HEK293 (cell line): ENCODE data around the gene ZCCHC7.

Experiments used
- CTCF ChIP-seq: fragments of 450-650 bp; formaldehyde crosslinking; IDR thresholded peaks from 2 replicates; pipeline ENCODE4 v1.5.1; 2016; ENCODE audit warnings: missing biosample characterization, missing genetic modification characterization
- SALL2 ChIP-seq: fragments of 450-650 bp; formaldehyde crosslinking; IDR thresholded peaks from 2 replicates; pipeline ENCODE4 v1.5.0; 2017; ENCODE audit warnings: missing biosample characterization, mild to moderate bottlenecking, missing genetic modification characterization, borderline replicate concordance
- ZBTB21 ChIP-seq: fragments of 450-650 bp; formaldehyde crosslinking; IDR thresholded peaks from 2 replicates; pipeline ENCODE4 v1.5.1; 2017; ENCODE audit warnings: missing biosample characterization, missing genetic modification characterization
- ZFP3 ChIP-seq: fragments of 450-650 bp; formaldehyde crosslinking; IDR thresholded peaks from 2 replicates; pipeline ENCODE4 v1.5.1; 2016; ENCODE audit warnings: low read depth, missing biosample characterization, missing genetic modification characterization
- ZIC2 ChIP-seq: fragments of 450-650 bp; formaldehyde crosslinking; IDR thresholded peaks from 2 replicates; pipeline ENCODE4 v1.5.1; 2016; ENCODE audit warnings: missing biosample characterization, missing genetic modification characterization
- ZNF157 ChIP-seq: fragments of 450-650 bp; formaldehyde crosslinking; IDR thresholded peaks from 2 replicates; pipeline ENCODE4 v1.5.1; 2016; ENCODE audit warnings: missing biosample characterization, missing genetic modification characterization
- ZNF18 ChIP-seq: fragments of 450-650 bp; formaldehyde crosslinking; IDR thresholded peaks from 2 replicates; pipeline ENCODE4 v1.5.1; 2016; ENCODE audit warnings: missing biosample characterization, missing genetic modification characterization
- ZNF558 ChIP-seq: fragments of 450-650 bp; formaldehyde crosslinking; IDR thresholded peaks from 2 replicates; pipeline ENCODE4 v1.5.1; 2016; ENCODE audit warnings: missing biosample characterization, missing genetic modification characterization
- ZNF561 ChIP-seq: fragments of 450-650 bp; IDR thresholded peaks from 2 replicates; pipeline ENCODE4 v1.5.1; 2018; ENCODE audit warnings: missing biosample characterization, missing genetic modification characterization, borderline replicate concordance
- ZNF670 ChIP-seq: fragments of 450-650 bp; formaldehyde crosslinking; IDR thresholded peaks from 2 replicates; pipeline ENCODE4 v1.5.1; 2016; ENCODE audit warnings: missing biosample characterization, missing genetic modification characterization, low read depth
- ZNF707 ChIP-seq: fragments of 450-650 bp; formaldehyde crosslinking; IDR thresholded peaks from 2 replicates; pipeline ENCODE4 v1.5.1; 2016; ENCODE audit warnings: missing biosample characterization, missing genetic modification characterization
- ZNF791 ChIP-seq: fragments of 450-650 bp; formaldehyde crosslinking; IDR thresholded peaks from 2 replicates; pipeline ENCODE4 v1.5.1; 2016; ENCODE audit warnings: missing biosample characterization, missing genetic modification characterization
- TF ChIP-seq, protein P1 (sequence below): fragments of 450-650 bp; formaldehyde crosslinking; IDR thresholded peaks from 2 replicates; pipeline ENCODE4 v1.5.1; 2017; ENCODE audit warnings: missing biosample characterization, mild to moderate bottlenecking, missing genetic modification characterization, moderate library complexity

- no peak for TF ChIP-seq ZNF558
- TF ChIP-seq ZNF670: no peak
- no peak for TF ChIP-seq ZNF791 (tag by site-specific recombination)
- TF ChIP-seq SALL2 (tag by site-specific recombination): no peak
- no peak for TF ChIP-seq CTCF
- no peak for TF ChIP-seq ZBTB21 (tag by site-specific recombination)
- no peak for TF ChIP-seq ZFP3 (tag by site-specific recombination)
- TF ChIP-seq ZNF18: no peak
- no peak for TF ChIP-seq ZNF707 (tag by site-specific recombination)
- no peak for TF ChIP-seq ZNF157
- TF ChIP-seq ZIC2: no peak
- no peak for TF ChIP-seq ZNF561 (tag by site-specific recombination)
- TF ChIP-seq, protein P1, sequence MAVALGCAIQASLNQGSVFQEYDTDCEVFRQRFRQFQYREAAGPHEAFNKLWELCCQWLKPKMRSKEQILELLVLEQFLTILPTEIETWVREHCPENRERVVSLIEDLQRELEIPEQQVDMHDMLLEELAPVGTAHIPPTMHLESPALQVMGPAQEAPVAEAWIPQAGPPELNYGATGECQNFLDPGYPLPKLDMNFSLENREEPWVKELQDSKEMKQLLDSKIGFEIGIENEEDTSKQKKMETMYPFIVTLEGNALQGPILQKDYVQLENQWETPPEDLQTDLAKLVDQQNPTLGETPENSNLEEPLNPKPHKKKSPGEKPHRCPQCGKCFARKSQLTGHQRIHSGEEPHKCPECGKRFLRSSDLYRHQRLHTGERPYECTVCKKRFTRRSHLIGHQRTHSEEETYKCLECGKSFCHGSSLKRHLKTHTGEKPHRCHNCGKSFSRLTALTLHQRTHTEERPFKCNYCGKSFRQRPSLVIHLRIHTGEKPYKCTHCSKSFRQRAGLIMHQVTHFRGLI (tag by site-specific recombination): no peak
Measured at GRCh38 chr9:37157726-37158377, 37.5 kb downstream of the ZCCHC7 start.
